ENCODE measurements around the gene CBARP. TPM values are rescaled to one million over a fixed set of nuclear protein-coding genes. Genes with fewer than 3 reads are reported as not detected.

Gene CBARP
- total and polyA plus RNA-seq, 9 of the 15 experiments (the other 6 are each of a cell fraction or from before 2014, with no cell fraction given), result 0.03 to 8.9 (median 1.2) TPM; not detected in 1

DNA sequence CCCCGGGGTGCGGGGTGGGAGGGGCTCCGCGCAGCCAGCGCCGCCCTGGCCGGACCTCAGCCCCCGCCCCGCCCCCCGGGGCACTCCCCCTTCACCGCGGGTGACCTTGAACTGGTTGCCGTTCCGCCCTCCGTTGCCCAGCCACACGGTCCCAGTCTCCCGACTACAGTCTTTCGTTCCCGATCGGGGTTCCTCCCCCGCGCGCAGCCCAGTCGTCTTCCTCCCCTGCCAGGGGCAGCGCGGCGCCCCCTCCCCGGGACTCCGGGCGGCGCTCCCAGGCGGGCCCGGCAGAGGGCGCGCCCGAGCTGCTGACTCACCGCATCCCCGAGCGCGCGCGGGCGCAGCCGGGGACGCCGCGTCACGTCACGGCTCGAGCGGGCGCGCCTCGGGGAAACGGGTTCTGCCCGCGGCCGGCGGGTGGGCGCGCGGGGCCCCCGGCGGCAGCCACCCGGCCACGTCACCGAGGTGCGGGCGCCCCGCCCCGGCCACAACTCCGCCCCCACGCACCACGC, 11.0 kb upstream of the CBARP start (continued):
- TF ChIP-seq ZNF184 (CRISPR knock-in tag; IDR thresholded peaks at IDR 0.05) (no peak), NELFE (IDR thresholded peaks at IDR 0.05; ENCODE audit: insufficient read depth, insufficient read length) (no peak), PHF8 (IDR thresholded peaks at IDR 0.05; ENCODE audit: borderline replicate concordance, low read length) (no peak), SIN3B (IDR thresholded peaks at IDR 0.05; ENCODE audit: low read depth) (peak; percentile 54), RBM39 (optimal IDR thresholded peaks at IDR 0.05; ENCODE audit: low read depth, low read length) (no peak), ZNF830 (CRISPR knock-in tag; IDR thresholded peaks at IDR 0.05) (no peak), CCNT2 (IDR thresholded peaks at IDR 0.05; ENCODE audit: borderline replicate concordance, extremely low read depth, insufficient read length, low read depth, low read length) (peak; percentile 81), IFI16 (CRISPR knock-in tag; IDR thresholded peaks at IDR 0.05) (no peak), JUN (IDR thresholded peaks at IDR 0.05; ENCODE audit: borderline replicate concordance, low read depth, low read length) (peak; percentile 50; the same call in 1 of the 2 replicates), JUN (CRISPR knock-in tag; IDR thresholded peaks at IDR 0.05; ENCODE audit: borderline replicate concordance) (no peak; the same call in 1 of the 2 replicates)
- TF ChIP-seq, protein P1, sequence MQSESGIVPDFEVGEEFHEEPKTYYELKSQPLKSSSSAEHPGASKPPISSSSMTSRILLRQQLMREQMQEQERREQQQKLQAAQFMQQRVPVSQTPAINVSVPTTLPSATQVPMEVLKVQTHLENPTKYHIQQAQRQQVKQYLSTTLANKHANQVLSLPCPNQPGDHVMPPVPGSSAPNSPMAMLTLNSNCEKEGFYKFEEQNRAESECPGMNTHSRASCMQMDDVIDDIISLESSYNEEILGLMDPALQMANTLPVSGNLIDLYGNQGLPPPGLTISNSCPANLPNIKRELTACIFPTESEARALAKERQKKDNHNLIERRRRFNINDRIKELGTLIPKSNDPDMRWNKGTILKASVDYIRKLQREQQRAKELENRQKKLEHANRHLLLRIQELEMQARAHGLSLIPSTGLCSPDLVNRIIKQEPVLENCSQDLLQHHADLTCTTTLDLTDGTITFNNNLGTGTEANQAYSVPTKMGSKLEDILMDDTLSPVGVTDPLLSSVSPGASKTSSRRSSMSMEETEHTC (IDR thresholded peaks at IDR 0.05), result no peak
- TF ChIP-seq, protein P2, sequence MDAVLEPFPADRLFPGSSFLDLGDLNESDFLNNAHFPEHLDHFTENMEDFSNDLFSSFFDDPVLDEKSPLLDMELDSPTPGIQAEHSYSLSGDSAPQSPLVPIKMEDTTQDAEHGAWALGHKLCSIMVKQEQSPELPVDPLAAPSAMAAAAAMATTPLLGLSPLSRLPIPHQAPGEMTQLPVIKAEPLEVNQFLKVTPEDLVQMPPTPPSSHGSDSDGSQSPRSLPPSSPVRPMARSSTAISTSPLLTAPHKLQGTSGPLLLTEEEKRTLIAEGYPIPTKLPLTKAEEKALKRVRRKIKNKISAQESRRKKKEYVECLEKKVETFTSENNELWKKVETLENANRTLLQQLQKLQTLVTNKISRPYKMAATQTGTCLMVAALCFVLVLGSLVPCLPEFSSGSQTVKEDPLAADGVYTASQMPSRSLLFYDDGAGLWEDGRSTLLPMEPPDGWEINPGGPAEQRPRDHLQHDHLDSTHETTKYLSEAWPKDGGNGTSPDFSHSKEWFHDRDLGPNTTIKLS (IDR thresholded peaks at IDR 0.05; ENCODE audit: borderline replicate concordance, low read depth), result peak; percentile 82; the same call in 1 of the 2 replicates
- TF ChIP-seq, protein P3, sequence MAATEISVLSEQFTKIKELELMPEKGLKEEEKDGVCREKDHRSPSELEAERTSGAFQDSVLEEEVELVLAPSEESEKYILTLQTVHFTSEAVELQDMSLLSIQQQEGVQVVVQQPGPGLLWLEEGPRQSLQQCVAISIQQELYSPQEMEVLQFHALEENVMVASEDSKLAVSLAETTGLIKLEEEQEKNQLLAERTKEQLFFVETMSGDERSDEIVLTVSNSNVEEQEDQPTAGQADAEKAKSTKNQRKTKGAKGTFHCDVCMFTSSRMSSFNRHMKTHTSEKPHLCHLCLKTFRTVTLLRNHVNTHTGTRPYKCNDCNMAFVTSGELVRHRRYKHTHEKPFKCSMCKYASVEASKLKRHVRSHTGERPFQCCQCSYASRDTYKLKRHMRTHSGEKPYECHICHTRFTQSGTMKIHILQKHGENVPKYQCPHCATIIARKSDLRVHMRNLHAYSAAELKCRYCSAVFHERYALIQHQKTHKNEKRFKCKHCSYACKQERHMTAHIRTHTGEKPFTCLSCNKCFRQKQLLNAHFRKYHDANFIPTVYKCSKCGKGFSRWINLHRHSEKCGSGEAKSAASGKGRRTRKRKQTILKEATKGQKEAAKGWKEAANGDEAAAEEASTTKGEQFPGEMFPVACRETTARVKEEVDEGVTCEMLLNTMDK (IDR thresholded peaks at IDR 0.05; ENCODE audit: borderline replicate concordance, insufficient read depth, low read depth, low read length, poor library complexity, severe bottlenecking), result peak; percentile 92
- TF ChIP-seq, protein P4, sequence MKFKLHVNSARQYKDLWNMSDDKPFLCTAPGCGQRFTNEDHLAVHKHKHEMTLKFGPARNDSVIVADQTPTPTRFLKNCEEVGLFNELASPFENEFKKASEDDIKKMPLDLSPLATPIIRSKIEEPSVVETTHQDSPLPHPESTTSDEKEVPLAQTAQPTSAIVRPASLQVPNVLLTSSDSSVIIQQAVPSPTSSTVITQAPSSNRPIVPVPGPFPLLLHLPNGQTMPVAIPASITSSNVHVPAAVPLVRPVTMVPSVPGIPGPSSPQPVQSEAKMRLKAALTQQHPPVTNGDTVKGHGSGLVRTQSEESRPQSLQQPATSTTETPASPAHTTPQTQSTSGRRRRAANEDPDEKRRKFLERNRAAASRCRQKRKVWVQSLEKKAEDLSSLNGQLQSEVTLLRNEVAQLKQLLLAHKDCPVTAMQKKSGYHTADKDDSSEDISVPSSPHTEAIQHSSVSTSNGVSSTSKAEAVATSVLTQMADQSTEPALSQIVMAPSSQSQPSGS (CRISPR knock-in tag; IDR thresholded peaks at IDR 0.05), result no peak
- TF ChIP-seq, protein P5, sequence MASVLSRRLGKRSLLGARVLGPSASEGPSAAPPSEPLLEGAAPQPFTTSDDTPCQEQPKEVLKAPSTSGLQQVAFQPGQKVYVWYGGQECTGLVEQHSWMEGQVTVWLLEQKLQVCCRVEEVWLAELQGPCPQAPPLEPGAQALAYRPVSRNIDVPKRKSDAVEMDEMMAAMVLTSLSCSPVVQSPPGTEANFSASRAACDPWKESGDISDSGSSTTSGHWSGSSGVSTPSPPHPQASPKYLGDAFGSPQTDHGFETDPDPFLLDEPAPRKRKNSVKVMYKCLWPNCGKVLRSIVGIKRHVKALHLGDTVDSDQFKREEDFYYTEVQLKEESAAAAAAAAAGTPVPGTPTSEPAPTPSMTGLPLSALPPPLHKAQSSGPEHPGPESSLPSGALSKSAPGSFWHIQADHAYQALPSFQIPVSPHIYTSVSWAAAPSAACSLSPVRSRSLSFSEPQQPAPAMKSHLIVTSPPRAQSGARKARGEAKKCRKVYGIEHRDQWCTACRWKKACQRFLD (CRISPR knock-in tag; IDR thresholded peaks at IDR 0.05), result no peak
- TF ChIP-seq, protein P6, sequence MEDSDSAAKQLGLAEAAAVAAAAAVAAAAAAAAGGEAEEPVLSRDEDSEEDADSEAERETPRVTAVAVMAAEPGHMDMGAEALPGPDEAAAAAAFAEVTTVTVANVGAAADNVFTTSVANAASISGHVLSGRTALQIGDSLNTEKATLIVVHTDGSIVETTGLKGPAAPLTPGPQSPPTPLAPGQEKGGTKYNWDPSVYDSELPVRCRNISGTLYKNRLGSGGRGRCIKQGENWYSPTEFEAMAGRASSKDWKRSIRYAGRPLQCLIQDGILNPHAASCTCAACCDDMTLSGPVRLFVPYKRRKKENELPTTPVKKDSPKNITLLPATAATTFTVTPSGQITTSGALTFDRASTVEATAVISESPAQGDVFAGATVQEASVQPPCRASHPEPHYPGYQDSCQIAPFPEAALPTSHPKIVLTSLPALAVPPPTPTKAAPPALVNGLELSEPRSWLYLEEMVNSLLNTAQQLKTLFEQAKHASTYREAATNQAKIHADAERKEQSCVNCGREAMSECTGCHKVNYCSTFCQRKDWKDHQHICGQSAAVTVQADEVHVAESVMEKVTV (CRISPR knock-in tag; IDR thresholded peaks at IDR 0.05), result 0 out of 2 replicates have a peak, but pooled peaks have one; percentile 23

Measured in K562 (cell line).